Activated naive CD8-positive, alpha-beta T cell treated with anti-CD3 and anti-CD28 coated beads, Interleukin-2, amount 50 U/mL, for 24 hours (primary cell): ENCODE measurements around the gene TMEM63B.
A peak's percentile ranks its signal among the peaks of the same experiment; 100 is the strongest.
"Not testable (repeated sequence)": the region's sequence is repeated elsewhere in the genome, so short reads cannot be mapped to it uniquely, and the experiment has no call there.

Experiments used
- ATAC-seq: fragments of 150-1000 bp; cut with Tn5 transposase; one replicate; pipeline ENCODE4 v1.10.0; 2021
- DNase-seq: peaks from one replicate; pipeline ENCODE4 v3.0.0; 2021
- H3K27ac Mint-ChIP-seq: one replicate; pipeline ENCODE4 v1.8.0; 2021; ENCODE audit warnings: mild to moderate bottlenecking, mixed read lengths
- H3K27me3 Mint-ChIP-seq: one replicate; pipeline ENCODE4 v1.8.0; 2021; ENCODE audit warnings: mixed read lengths
- H3K36me3 Mint-ChIP-seq: one replicate; pipeline ENCODE4 v1.8.0; 2021; ENCODE audit warnings: low read depth, mixed read lengths
- H3K4me1 Mint-ChIP-seq: one replicate; pipeline ENCODE4 v1.8.0; 2021; ENCODE audit warnings: mixed read lengths
- H3K4me3 Mint-ChIP-seq: one replicate; pipeline ENCODE4 v1.8.0; 2021; ENCODE audit warnings: mild to moderate bottlenecking, moderate library complexity, mixed read lengths
- H3K9me3 Mint-ChIP-seq: one replicate; pipeline ENCODE4 v1.8.0; 2021; ENCODE audit warnings: mixed read lengths

Gene TMEM63B

GRCh38 chr6:44176762-44177509 is 49.6 kb downstream of the TMEM63B start:
- no peak overlapping the region for H3K27ac Mint-ChIP-seq
- peak overlapping the region; percentile 45 for H3K4me3 Mint-ChIP-seq
- DNase-seq = peak; percentile 58
- H3K4me1 Mint-ChIP-seq = peaks cover 25% of the 10 kb centered on the region
- H3K36me3 Mint-ChIP-seq = no peaks in the 10 kb centered on the region
- ATAC-seq = peak; percentile 77
- no peaks in the 10 kb centered on the region for H3K9me3 Mint-ChIP-seq
- no peaks in the 10 kb centered on the region for H3K27me3 Mint-ChIP-seq

DNA sequence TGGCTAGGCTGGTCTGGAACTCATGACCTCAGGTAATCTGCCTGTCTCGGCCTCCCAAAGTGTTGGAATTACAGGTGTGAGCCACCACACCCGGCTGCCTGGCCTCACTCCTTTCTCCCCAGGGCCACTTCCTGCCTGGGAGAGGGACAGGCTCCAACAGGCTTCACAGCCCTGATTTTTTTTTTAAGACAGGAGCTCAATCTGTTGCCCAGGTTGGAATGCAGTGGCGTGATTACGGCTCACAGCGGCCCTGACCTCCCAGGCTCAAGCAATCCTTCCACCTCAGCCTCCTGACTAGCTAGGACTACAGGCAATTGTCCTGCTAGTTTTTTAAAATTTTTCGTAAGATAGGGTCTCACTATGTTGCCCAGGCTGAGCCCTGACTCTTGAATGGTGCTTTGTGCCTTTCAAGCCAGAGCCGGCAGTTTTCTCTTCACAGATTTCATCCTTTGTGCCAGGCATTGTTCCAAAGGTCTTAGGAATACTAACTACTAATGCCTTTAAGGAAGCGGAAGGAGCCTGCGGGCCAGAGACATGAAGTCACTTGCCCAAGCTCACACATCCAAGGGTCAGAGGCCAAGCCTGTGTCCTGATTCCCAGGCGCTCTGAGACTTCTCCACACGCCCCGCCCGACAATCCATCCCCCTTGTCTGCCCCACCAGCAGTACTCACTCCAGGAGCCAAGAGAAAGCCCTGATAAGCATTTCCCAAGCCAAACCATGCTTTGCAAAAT is 50.5 kb downstream of the TMEM63B start:
- no peaks in the 10 kb centered on the region for H3K27me3 Mint-ChIP-seq
- no peaks in the 10 kb centered on the region for H3K9me3 Mint-ChIP-seq
- ATAC-seq (no peak), DNase-seq (no peak)
- no peak overlapping the region for H3K4me3 Mint-ChIP-seq
- peaks cover 16% of the 10 kb centered on the region for H3K4me1 Mint-ChIP-seq
- H3K27ac Mint-ChIP-seq = no peak overlapping the region
- H3K36me3 Mint-ChIP-seq = no peaks in the 10 kb centered on the region

DNA sequence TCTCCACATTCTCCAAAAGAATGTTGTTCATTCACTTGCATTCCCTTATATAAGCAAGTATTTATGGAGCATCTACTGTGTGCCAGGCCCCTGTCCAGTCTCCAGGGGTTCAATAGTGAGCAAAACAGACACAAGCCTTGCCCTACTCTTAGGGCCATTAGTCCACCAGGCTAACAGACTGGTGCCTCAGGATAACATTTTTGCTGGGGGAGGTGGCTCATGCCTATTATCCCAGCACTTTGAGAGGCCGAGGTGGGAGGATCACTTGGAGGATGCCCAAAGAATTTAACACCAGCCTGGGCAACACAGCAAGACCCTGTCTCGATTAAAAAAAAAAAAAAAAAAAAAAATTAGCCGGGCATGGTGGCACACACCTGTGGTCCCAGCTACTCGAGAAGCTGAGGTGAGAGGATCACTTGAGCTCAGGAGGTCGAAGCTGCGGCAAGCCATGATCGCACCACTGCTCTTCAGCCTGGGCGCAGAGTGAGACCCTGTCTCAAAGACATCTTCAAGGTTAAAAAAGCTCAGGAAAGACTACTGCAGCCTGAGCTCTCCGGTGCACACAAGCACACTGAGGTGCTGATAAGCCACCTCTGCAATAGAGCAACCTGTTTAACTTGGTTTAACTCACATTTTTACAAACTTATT is 51.2 kb downstream of the TMEM63B start:
- Mint-ChIP-seq H3K36me3 (no peaks in the 10 kb centered on the region), H3K27ac (no peak overlapping the region), H3K4me3 (no peak overlapping the region), H3K4me1 (peaks cover 16% of the 10 kb centered on the region), H3K9me3 (no peaks in the 10 kb centered on the region), H3K27me3 (no peaks in the 10 kb centered on the region)
- DNase-seq (no peak), ATAC-seq (no peak)

DNA sequence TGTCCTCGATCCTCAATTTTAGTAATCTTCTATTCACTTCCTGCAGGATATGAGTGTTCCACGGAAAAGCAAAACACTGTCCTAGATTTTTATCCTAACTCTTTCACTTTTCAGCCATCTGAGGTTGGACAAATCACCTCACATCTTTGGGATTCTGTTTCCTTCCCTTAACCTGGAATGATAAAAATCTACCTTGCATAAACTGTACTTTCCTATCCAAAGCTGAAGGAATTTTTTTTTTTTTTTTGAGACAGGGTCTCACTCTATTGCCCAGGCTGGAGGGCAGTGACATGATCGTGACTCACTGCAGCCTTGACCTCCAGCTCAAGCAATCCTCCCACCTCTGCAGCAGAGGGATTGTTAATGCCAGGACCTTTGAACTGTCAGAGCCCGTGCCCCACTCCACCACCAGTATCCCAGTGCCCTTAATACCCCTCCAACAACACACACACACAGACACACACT is 51.8 kb downstream of the TMEM63B start:
- H3K36me3 Mint-ChIP-seq = no peaks in the 10 kb centered on the region
- DNase-seq = no peak
- H3K9me3 Mint-ChIP-seq = no peaks in the 10 kb centered on the region

GRCh38 chr6:44179648-44180047 is 52.3 kb downstream of the TMEM63B start:
- H3K9me3 Mint-ChIP-seq = no peaks in the 10 kb centered on the region
- H3K27ac Mint-ChIP-seq = no peak overlapping the region
- H3K4me3 Mint-ChIP-seq = no peak overlapping the region
- ATAC-seq (no peak), DNase-seq (no peak)
- no peaks in the 10 kb centered on the region for H3K27me3 Mint-ChIP-seq
- H3K4me1 Mint-ChIP-seq = peaks cover 16% of the 10 kb centered on the region
- H3K36me3 Mint-ChIP-seq = no peaks in the 10 kb centered on the region

More for the DNA sequence above, 51.8 kb downstream of the TMEM63B start:
- Mint-ChIP-seq H3K27me3 (no peaks in the 10 kb centered on the region), H3K4me3 (no peak overlapping the region), H3K27ac (no peak overlapping the region), H3K4me1 (peaks cover 16% of the 10 kb centered on the region)
- no peak for ATAC-seq

- Mint-ChIP-seq H3K27me3 (no peaks in the 10 kb centered on the region), H3K27ac (no peak overlapping the region), H3K36me3 (no peaks in the 10 kb centered on the region), H3K4me1 (peaks cover 16% of the 10 kb centered on the region), H3K9me3 (no peaks in the 10 kb centered on the region), H3K4me3 (no peak overlapping the region)
- no peak for DNase-seq
- no peak for ATAC-seq
These were observed 53.1 kb downstream of the TMEM63B start for GRCh38 chr6:44180406-44180805.

- no peak overlapping the region for H3K27ac Mint-ChIP-seq
- H3K27me3 Mint-ChIP-seq = peaks cover 1% of the 10 kb centered on the region
- H3K4me1 Mint-ChIP-seq = peaks cover 17% of the 10 kb centered on the region
- DNase-seq (no peak), ATAC-seq (no peak)
- no peak overlapping the region for H3K4me3 Mint-ChIP-seq
- H3K36me3 Mint-ChIP-seq = no peaks in the 10 kb centered on the region
- no peaks in the 10 kb centered on the region for H3K9me3 Mint-ChIP-seq
These were observed 53.5 kb downstream of the TMEM63B start for GRCh38 chr6:44180886-44181285.

DNA sequence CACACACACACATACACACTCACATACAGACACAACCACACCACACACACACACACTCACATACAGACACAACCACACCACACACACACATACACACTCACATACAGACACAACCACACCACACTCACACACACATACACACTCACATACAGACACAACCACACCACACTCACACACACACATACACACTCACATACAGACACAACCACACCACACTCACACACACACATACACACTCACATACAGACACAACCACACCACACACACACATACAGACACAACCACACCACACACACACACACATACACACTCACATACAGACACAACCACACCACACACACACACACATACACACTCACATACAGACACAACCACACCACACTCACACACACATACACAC is 54.4 kb downstream of the TMEM63B start:
- H3K36me3 Mint-ChIP-seq, H3K4me3 Mint-ChIP-seq, ATAC-seq, DNase-seq, H3K27me3 Mint-ChIP-seq, H3K9me3 Mint-ChIP-seq, H3K27ac Mint-ChIP-seq: not testable (repeated sequence)
- peaks cover 17% of the 10 kb centered on the region for H3K4me1 Mint-ChIP-seq

DNA sequence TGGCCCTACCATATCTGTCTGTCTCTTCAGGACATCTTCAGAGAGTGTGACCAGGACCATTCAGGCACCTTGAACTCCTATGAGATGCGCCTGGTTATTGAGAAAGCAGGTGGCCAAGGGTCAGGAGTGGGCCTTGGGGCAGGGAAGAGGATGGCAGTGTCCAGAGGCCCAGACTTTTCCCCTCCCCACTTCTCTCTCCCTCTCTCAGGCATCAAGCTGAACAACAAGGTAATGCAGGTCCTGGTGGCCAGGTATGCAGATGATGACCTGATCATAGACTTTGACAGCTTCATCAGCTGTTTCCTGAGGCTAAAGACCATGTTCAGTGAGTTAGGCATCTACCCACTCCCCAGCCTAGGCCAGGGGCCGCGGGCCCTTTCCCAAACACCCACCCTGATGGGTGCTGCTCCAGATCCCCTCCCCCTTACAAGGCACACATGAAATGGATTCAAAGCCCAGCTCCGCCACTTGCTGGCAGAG is 55.6 kb downstream of the TMEM63B start:
- H3K4me3 Mint-ChIP-seq = no peak overlapping the region
- H3K27ac Mint-ChIP-seq = no peak overlapping the region
- peaks cover 5% of the 10 kb centered on the region for H3K27me3 Mint-ChIP-seq
- no peak for DNase-seq
- H3K9me3 Mint-ChIP-seq = no peaks in the 10 kb centered on the region
- no peaks in the 10 kb centered on the region for H3K36me3 Mint-ChIP-seq
- no peak for ATAC-seq
- peaks cover 7% of the 10 kb centered on the region for H3K4me1 Mint-ChIP-seq

DNA sequence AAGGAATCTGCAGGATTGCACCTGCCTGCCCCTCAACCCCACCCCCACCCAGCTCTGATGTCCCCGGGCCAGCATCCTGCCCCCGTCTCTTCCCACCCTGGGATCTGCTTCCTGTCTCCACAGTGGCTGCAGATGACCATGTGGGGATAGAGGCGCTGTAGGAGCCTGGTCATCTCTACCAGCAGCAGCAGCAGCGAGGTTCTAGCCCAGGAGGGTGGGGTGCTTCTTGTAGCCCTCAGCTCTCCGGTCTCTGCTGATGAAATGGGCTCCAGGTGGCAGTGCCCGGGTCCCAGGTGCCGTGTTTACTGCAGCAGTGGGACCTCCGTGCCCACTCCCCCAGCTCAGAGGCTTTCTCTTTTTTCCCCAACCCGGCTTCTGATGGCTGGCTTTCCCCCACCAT is 56.4 kb downstream of the TMEM63B start:
- H3K4me3 Mint-ChIP-seq = no peak overlapping the region
- ATAC-seq (no peak), DNase-seq (no peak)
- no peaks in the 10 kb centered on the region for H3K9me3 Mint-ChIP-seq
- no peaks in the 10 kb centered on the region for H3K36me3 Mint-ChIP-seq
- H3K4me1 Mint-ChIP-seq = peaks cover 7% of the 10 kb centered on the region
- H3K27me3 Mint-ChIP-seq = peaks cover 5% of the 10 kb centered on the region
- H3K27ac Mint-ChIP-seq = no peak overlapping the region

DNA sequence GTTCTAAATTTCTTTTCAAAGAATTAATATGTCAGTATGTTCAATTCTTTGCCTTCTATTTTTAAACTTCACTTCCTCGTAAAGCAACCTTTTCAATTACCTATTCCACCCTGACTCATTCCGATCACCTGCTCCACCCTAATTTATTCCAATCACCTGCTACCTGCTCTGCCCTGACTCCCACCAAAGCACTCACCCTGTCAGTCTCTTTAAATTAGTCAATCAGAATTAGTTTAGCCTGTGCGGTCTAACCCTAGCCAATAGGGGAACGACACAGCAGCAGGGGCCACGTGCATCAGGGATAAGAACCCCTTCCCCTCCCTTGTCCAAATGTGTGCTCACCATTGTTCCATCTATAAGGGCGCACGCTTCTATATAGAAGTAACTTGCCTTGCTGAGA is 58.0 kb downstream of the TMEM63B start:
- not testable (repeated sequence) for H3K27ac Mint-ChIP-seq, H3K36me3 Mint-ChIP-seq, H3K4me3 Mint-ChIP-seq

DNA sequence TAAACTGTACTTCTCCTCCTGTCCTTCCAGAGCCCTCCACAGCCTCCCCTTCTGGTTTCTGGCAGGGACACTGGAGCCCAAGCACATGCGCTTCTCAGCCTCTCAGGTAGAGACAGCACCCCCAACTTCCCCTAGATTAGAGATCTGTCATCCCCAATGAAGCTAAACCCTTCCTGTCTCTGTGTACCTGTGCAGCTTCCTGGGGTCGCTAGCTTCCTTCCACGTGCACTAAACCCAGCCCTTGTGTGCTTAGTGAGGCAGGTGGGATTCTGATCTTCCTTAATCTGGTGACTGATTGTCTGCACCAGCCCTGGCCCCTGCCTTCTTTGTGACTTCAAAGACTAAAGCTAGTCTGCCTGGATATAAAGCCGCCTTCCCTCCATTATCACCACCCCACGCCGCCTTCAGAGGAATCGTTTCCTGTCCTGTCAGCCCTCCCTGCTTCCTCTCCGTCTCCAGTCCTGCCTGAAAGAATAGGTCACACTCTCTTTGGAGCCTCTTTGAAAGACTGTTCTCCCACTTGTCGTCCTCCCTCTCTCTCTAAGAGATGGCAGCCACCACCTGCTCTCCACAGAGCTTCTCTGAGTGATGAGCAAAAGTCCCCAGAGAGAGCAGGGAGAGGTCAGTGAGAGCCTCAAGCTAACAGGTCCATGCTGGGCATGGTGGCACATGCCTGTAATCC is 58.7 kb downstream of the TMEM63B start:
- peaks cover 10% of the 10 kb centered on the region for H3K27me3 Mint-ChIP-seq
- H3K36me3 Mint-ChIP-seq = no peaks in the 10 kb centered on the region
- H3K4me1 Mint-ChIP-seq = peaks cover 13% of the 10 kb centered on the region
- H3K27ac Mint-ChIP-seq = peak overlapping the region; percentile 50
- ATAC-seq (peak; percentile 17), DNase-seq (no peak)
- no peak overlapping the region for H3K4me3 Mint-ChIP-seq
- H3K9me3 Mint-ChIP-seq = no peaks in the 10 kb centered on the region

More for the DNA sequence above, 58.0 kb downstream of the TMEM63B start:
- not testable (repeated sequence) for ATAC-seq, H3K9me3 Mint-ChIP-seq, DNase-seq
- Mint-ChIP-seq H3K4me1 (peaks cover 13% of the 10 kb centered on the region), H3K27me3 (peaks cover 10% of the 10 kb centered on the region)

DNA sequence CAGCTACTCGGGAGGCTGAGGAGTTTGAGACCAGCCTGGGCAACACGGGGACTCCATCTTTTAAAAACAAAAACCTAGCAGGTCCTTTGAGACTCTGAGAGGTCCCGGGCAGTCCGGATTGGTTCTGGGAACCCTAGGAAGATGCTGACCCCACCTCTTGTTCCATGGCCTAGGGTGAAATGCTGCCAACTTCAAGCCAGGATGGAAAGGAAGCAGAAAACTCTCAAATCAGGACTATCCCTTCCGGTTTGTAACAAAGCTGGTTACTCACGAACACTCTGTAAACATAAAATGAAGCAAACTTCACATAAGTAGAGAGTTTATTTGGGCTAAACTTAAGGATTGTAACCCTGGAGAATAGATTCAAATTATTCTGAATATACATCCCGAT is 59.3 kb downstream of the TMEM63B start:
- H3K4me1 Mint-ChIP-seq = peaks cover 15% of the 10 kb centered on the region
- peaks cover 10% of the 10 kb centered on the region for H3K27me3 Mint-ChIP-seq
- H3K36me3 Mint-ChIP-seq = no peaks in the 10 kb centered on the region
- H3K4me3 Mint-ChIP-seq = no peak overlapping the region
- H3K9me3 Mint-ChIP-seq = no peaks in the 10 kb centered on the region
- ATAC-seq (no peak), DNase-seq (no peak)
- H3K27ac Mint-ChIP-seq = no peak overlapping the region

DNA sequence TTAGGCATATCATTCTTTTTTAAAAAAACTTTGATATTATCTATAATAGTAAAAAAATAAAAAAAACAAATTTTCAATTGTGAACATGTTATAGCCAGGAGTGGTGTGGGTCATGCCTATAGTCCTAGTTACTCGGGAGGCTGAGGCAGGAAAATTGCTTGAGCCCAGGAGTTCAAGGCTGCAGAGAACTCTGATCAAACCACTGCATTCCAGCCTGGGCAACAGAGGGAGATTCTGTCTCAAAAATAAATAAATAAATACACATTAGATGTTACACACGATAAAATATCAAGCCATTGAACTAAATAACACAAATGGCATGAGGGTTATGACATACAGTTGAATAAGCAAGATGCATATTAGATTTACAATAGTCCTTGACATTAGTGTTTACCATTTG is 61.5 kb downstream of the TMEM63B start:
- DNase-seq (no peak), ATAC-seq (no peak)
- H3K27me3 Mint-ChIP-seq = peaks cover 14% of the 10 kb centered on the region
- H3K9me3 Mint-ChIP-seq = no peaks in the 10 kb centered on the region
- no peak overlapping the region for H3K27ac Mint-ChIP-seq
- no peak overlapping the region for H3K4me3 Mint-ChIP-seq
- H3K4me1 Mint-ChIP-seq = peaks cover 19% of the 10 kb centered on the region
- H3K36me3 Mint-ChIP-seq = no peaks in the 10 kb centered on the region
